ENCODE measurements around the gene USP11.
"Not testable (repeated sequence)": the region's sequence is repeated elsewhere in the genome, so short reads cannot be mapped to it uniquely, and the experiment has no call there.

The USP11 gene

GRCh38 chrX:47245156-47245555, 12.3 kb downstream of the USP11 start:
- no peak for DNase-seq (ENCODE audit: low read depth in 2 of 2)

- DNase-seq (ENCODE audit: low read depth in 2 of 2): no peak
Measured at GRCh38 chrX:47247206-47247998, 14.6 kb downstream of the USP11 start.

DNA sequence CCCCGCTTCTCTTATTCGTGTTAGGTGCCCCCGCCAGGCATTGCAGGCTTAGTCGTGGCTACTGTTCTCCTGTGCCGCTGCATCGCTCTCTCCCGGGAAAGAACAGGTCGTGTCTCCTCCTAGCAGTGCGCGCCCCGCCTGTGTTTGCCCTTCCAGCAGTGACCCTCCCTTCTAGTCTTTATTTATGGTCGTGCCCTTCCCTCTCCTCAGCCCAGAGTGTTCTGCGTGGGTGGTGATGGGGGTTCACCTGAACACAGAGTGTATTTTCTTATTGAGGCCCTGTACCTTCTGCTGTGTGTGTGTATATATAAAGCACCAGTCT, 15.2 kb downstream of the USP11 start:
- DNase-seq (ENCODE audit: low read depth in 2 of 2): no peak

DNA sequence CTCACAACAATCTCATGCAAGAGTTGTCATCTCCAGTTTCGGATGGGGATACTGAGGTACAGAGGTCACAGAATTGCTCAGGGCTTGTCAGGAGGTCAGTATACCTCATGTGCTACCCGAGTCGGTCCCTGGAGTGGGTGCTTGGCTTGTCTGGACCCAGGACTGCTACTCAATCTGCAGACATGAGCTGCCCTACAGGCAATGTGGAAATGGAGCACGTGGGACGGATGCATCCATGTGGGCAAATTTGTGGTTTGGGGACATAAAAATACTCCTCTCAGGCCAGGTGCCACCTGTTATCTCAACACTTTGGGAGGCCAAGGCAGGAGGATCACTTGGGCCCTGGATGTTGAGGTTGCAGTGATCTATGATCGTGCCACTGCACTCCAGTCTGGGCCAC, 15.8 kb downstream of the USP11 start:
- no peak for DNase-seq (ENCODE audit: low read depth in 2 of 2)

DNA sequence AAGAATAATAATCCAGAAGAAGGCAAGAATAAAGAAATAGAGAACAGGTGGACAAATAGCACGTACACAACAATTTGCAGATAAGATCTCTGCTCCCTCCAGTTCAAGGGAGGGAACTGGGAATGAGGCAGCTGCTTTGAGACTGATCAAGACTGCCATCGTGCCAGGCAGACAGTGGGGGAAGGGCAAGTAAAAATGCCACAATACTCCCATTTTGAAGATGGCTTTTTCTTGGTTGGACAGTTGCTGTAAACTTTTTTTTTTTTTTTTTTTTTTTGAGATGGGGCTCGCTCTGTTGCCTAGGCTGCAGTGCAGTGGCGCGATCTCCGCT, 17.2 kb downstream of the USP11 start:
- DNase-seq (ENCODE audit: low read depth in 2 of 2): no peak

- DNase-seq (ENCODE audit: low read depth in 2 of 2): not testable (repeated sequence)
Measured at GRCh38 chrX:47257620-47258019, 24.8 kb downstream of the USP11 start.

- DNase-seq (ENCODE audit: low read depth in 2 of 2): no peak
Measured at GRCh38 chrX:47264483-47265173, 31.8 kb downstream of the USP11 start.

DNA sequence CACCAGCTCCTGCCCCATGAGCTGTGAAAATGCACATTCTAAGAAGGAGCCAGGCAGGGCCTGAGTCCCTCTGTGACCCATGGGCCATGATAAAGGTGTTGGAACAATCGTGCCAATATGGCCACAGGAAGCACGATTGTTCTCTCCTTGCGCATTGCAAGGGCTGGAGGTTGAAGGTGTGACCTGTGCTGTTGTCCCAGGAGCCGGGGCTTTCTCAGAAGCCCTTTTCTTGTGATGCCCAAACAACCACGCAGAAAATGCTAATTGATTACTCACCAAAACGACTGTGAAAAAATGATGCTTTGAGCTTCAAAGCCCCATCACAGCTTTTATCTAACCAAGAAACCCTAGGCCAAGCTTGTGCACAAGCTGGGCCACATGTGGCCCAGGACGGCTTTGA, 33.8 kb downstream of the USP11 start:
- no peak for DNase-seq (ENCODE audit: low read depth in 2 of 2)

- no peak for DNase-seq (ENCODE audit: low read depth in 2 of 2)
Measured at GRCh38 chrX:47272013-47272408, 39.2 kb downstream of the USP11 start.

DNA sequence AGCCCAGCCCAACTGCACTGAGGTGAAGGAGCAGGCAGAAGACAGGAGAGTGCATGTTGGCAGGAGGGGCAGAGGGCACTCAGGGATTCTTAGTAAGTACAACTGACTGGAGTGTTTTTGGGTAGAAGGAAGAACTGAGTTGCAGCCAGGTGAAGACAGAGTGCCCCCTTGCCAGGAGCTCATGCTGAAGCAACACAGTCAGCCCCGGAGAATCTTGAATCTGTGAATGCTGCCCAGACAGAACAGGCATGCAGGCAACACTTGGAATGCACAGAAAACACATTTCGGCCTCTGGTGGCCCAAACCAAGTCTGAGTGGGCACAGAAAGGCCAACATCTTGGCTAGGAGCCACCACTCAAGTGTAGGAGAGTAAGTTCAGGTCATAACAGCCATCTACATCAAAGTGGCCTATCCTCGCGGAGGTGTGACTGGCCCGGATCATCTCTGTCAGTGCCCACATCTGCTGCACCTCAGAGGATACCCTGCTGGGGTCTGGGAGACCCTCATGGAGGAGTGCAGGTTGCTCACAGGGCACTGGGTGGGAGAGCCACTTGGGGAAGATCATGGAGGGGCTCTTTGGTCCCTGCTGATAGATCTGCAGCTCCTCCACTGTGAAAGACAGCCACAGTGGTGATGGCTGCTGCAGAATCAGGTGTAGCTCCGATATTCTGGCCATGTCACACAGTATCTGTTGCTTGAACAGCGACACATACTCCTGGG, 40.4 kb downstream of the USP11 start:
- DNase-seq (ENCODE audit: low read depth in 2 of 2): no peak

GRCh38 chrX:47278691-47279090, 45.9 kb downstream of the USP11 start:
- peak; percentile 54 to 62 for DNase-seq (ENCODE audit: low read depth in 2 of 2)

- DNase-seq (ENCODE audit: low read depth in 2 of 2): no peak
Measured at GRCh38 chrX:47283015-47283771, 50.4 kb downstream of the USP11 start.

GRCh38 chrX:47284616-47285015, 51.8 kb downstream of the USP11 start:
- not testable (repeated sequence) for DNase-seq (ENCODE audit: low read depth in 2 of 2)

GRCh38 chrX:47285836-47286320, 53.1 kb downstream of the USP11 start:
- DNase-seq (ENCODE audit: low read depth in 2 of 2): no peak

GRCh38 chrX:47293106-47293505, 60.3 kb downstream of the USP11 start:
- DNase-seq (ENCODE audit: low read depth in 2 of 2): no peak

DNA sequence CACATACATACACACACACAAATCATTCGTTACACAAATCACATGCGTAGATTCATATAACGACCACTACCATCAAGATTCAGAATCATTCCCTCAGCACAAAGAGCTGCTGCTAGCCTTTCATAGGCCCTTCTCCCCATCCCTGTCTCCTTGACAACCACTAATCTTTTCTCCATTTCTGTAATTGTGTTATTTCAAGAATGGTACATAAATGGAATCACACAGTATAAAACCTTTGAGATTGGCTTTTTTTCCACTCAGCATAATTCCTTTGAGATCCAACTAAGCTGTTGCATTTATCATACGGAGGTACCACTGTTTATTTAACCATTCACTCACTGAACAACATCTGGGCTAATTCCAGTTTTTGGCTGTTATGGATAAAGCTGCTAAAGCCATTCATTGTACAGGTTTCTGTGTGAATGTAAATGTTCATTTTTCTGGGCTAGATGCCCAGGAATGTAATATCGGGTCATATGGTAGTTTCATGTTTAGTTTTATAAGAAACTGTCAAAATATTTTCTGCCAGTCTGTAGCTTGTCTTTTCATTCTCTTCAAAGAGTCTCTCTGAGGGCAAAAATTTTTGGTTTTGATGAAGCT, 64.1 kb downstream of the USP11 start:
- DNase-seq (ENCODE audit: low read depth in 2 of 2): no peak

- DNase-seq (ENCODE audit: low read depth in 2 of 2): no peak
Measured at GRCh38 chrX:47297874-47298273, 65.1 kb downstream of the USP11 start.

All from fibroblast of skin of left biceps (primary cell).